Stomach (tissue), 4 donors: Measurements from ENCODE around the gene ADARB2.

Source experiments
- EP300 ChIP-seq: sonication (generic); formaldehyde crosslinking; IDR thresholded peaks from one replicate; pipeline ENCODE4 v1.6.1; 2017; ENCODE audit warnings: antibody characterized with exemption
- POLR2A ChIP-seq, 4 donors: fragments of 450-650 bp; IDR thresholded peaks; one replicate each; pipeline ENCODE4 v1.6.1; 2016; ENCODE audit warnings: antibody characterized with exemption in 4 of 4, control low read depth in 2 of 4, mild to moderate bottlenecking in 1 of 4, moderate library complexity in 1 of 4
- POLR2AphosphoS5 ChIP-seq, 3 donors: sonication (generic); formaldehyde crosslinking; IDR thresholded peaks; one replicate each; pipeline ENCODE4 v1.6.1; 2016; ENCODE audit warnings: antibody characterized with exemption in 3 of 3
- TF ChIP-seq, protein P1 (sequence below), 7 experiments: fragments of 450-650 bp in 4 of 7; fragments of 200-600 bp in 3 of 7; sonication (generic) in 3 of 7; IDR thresholded peaks; one replicate each; pipeline ENCODE4 v1.5.1; 2016 to 2019; ENCODE audit warnings: antibody characterized with exemption in 7 of 7, control low read depth in 2 of 7, mild to moderate bottlenecking in 1 of 7

DNA sequence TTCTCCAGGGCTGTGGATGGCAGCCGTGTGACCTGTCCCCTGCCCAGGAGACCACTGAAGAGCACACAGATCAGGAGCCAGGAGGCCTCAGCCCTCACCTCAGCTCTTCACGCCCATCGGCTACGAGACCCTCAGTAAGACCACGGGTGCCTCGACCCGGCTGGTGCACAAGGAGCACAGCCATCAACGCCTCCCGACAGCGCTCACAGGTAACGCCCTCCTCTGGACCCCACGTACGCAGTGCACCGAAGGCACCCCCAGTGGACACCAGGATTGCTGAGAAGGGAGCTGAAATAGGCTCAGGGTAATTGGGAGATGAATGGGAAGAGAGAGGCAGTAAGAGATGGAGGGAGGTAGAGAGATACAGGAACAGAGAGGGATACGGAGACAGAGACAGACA is 389.8 kb downstream of the ADARB2 start:
- TF ChIP-seq POLR2A (IDR thresholded peaks at IDR 0.05): no peak
- TF ChIP-seq, protein P1, sequence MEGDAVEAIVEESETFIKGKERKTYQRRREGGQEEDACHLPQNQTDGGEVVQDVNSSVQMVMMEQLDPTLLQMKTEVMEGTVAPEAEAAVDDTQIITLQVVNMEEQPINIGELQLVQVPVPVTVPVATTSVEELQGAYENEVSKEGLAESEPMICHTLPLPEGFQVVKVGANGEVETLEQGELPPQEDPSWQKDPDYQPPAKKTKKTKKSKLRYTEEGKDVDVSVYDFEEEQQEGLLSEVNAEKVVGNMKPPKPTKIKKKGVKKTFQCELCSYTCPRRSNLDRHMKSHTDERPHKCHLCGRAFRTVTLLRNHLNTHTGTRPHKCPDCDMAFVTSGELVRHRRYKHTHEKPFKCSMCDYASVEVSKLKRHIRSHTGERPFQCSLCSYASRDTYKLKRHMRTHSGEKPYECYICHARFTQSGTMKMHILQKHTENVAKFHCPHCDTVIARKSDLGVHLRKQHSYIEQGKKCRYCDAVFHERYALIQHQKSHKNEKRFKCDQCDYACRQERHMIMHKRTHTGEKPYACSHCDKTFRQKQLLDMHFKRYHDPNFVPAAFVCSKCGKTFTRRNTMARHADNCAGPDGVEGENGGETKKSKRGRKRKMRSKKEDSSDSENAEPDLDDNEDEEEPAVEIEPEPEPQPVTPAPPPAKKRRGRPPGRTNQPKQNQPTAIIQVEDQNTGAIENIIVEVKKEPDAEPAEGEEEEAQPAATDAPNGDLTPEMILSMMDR (IDR thresholded peaks at IDR 0.05): no peak
- no peak for TF ChIP-seq POLR2AphosphoS5 (IDR thresholded peaks at IDR 0.05)
- no peak for TF ChIP-seq EP300
